Stimulated activated CD4-positive, alpha-beta T cell treated with anti-CD3 and anti-CD28 coated beads, Interleukin-2, amount 100 ng/mL, for 4 hours (primary cell): ENCODE results near the gene HNRNPF.
A peak's percentile ranks its signal among the peaks of the same experiment; 100 is the strongest.

Experiments used
- DNase-seq: peaks from one replicate; pipeline ENCODE4 v3.0.0-alpha.2; 2020; ENCODE audit warnings: low read depth

Gene HNRNPF

GRCh38 chr10:43421519-43421918, 12.5 kb upstream of the HNRNPF start:
- no peak for DNase-seq

GRCh38 chr10:43421201-43421507, 12.2 kb upstream of the HNRNPF start:
- DNase-seq = no peak

- peak; percentile 73 for DNase-seq
These were observed 11.6 kb upstream of the HNRNPF start for GRCh38 chr10:43420369-43421200.

- DNase-seq = no peak
These were observed 11.0 kb upstream of the HNRNPF start for GRCh38 chr10:43419997-43420368.

GRCh38 chr10:43417950-43418768, 9.2 kb upstream of the HNRNPF start:
- DNase-seq = no peak

GRCh38 chr10:43415544-43415943, 6.6 kb upstream of the HNRNPF start:
- DNase-seq = no peak

GRCh38 chr10:43411536-43411935, 2.5 kb upstream of the HNRNPF start:
- no peak for DNase-seq

- no peak for DNase-seq
These were observed 1.4 kb upstream of the HNRNPF start for GRCh38 chr10:43410345-43410744.

GRCh38 chr10:43409385-43410109, 561 bp upstream of the HNRNPF start:
- peak; percentile 59 for DNase-seq

GRCh38 chr10:43408331-43408709, 666 bp downstream of the HNRNPF start:
- no peak for DNase-seq

- DNase-seq = peak; percentile 89
These were observed 1.2 kb downstream of the HNRNPF start for GRCh38 chr10:43407576-43408330.

- DNase-seq = peak; percentile 46
These were observed 1.8 kb downstream of the HNRNPF start for GRCh38 chr10:43407148-43407575.

GRCh38 chr10:43404704-43405084, 4.3 kb downstream of the HNRNPF start:
- no peak for DNase-seq

- DNase-seq = no peak
These were observed 4.9 kb downstream of the HNRNPF start for GRCh38 chr10:43403911-43404703.

- DNase-seq = no peak
These were observed 6.0 kb downstream of the HNRNPF start for GRCh38 chr10:43402880-43403452.

- DNase-seq = no peak
These were observed 6.8 kb downstream of the HNRNPF start for GRCh38 chr10:43402176-43402575.

GRCh38 chr10:43401627-43402026, 7.4 kb downstream of the HNRNPF start:
- DNase-seq = no peak

GRCh38 chr10:43399320-43400310, 9.4 kb downstream of the HNRNPF start:
- no peak for DNase-seq

GRCh38 chr10:43398939-43399319, 10.1 kb downstream of the HNRNPF start:
- DNase-seq = no peak
